AG10803 (cell line): ENCODE data around the gene GPR108.
A peak's percentile ranks its signal among the peaks of the same experiment; 100 is the strongest.

ENCODE experiments used
- DNase-seq: peaks from one replicate; pipeline ENCODE4 v3.0.0; 2010; ENCODE audit warnings: low read depth
- H3K4me3 ChIP-seq: 2 replicates; pipeline ENCODE4 v1.5.1; 2011; ENCODE audit warnings: mild to moderate bottlenecking, low read length, control low read depth
- TF ChIP-seq, protein P1 (sequence below): conservative IDR thresholded peaks from 2 replicates; pipeline ENCODE4 v1.5.1; 2011; ENCODE audit warnings: mild to moderate bottlenecking, low read length, control low read depth, inconsistent platforms

GPR108 gene

DNA sequence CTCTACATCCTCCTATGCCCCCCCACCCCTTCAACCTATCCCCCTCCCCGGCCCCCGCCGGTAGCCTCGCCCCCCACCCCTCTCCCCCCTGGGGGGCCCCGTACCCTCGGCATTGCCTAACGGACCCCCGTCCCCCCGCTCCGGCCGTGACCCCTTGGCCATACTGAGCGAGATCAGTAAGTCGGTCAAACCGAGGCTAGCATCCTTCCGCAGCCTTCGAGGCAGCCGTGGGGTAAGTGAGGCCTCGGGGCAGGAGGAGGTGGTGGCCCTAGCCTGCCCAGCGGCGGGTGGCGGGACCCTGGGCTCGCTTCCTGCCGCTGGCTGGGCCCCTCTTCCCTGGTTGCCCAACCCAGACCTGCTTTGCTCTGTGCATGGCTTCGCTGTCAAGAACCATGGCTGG is 8.6 kb upstream of the GPR108 start:
- H3K4me3 ChIP-seq, result no peak overlapping the region
- DNase-seq, result no peak
- TF ChIP-seq, protein P1, sequence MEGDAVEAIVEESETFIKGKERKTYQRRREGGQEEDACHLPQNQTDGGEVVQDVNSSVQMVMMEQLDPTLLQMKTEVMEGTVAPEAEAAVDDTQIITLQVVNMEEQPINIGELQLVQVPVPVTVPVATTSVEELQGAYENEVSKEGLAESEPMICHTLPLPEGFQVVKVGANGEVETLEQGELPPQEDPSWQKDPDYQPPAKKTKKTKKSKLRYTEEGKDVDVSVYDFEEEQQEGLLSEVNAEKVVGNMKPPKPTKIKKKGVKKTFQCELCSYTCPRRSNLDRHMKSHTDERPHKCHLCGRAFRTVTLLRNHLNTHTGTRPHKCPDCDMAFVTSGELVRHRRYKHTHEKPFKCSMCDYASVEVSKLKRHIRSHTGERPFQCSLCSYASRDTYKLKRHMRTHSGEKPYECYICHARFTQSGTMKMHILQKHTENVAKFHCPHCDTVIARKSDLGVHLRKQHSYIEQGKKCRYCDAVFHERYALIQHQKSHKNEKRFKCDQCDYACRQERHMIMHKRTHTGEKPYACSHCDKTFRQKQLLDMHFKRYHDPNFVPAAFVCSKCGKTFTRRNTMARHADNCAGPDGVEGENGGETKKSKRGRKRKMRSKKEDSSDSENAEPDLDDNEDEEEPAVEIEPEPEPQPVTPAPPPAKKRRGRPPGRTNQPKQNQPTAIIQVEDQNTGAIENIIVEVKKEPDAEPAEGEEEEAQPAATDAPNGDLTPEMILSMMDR, result no peak

DNA sequence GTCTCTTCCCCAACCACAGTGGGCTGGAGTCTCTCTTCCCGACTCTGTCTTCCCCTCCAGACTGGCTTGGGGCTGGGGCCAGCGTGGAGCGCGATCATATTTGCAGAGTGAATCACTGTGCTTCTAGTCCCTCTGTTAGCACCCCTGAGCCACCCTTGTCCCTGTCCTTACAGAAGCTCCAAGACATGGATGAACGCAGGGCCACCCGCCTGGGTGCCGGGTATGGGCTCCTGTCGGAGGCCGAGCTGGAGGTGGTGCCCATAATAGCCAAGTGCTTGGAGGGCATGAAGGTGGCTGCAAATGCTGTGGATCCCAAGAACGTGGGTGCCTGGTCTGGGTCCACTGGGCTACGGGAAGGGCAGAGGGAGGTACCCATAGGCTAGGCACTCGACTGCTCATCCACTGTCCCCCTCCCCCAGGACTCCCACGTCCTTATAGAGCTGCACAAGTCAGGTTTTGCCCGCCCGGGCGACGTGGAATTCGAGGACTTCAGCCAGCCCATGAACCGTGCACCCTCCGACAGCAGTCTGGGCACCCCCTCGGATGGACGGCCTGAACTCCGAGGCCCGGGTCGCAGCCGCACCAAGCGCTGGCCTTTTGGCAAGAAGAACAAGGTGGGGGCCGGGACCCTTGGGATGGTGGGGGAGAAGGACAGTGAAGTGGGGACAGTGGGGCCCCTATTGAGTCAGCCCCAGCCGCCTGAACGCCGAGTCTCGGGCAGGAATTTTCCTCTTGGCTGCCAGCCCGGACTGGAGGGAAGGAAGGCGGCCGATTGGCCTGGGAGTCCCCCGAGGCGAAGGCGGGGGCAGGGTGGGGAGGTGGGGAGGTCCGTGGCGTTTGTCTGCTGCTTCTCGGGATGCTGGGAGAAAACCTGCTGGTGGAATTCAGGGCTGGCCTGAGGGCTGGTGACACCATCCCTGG is 7.3 kb upstream of the GPR108 start:
- DNase-seq, result peak; percentile 86
- TF ChIP-seq, protein P1, result no peak
- H3K4me3 ChIP-seq, result peak overlapping the region; percentile 17

DNA sequence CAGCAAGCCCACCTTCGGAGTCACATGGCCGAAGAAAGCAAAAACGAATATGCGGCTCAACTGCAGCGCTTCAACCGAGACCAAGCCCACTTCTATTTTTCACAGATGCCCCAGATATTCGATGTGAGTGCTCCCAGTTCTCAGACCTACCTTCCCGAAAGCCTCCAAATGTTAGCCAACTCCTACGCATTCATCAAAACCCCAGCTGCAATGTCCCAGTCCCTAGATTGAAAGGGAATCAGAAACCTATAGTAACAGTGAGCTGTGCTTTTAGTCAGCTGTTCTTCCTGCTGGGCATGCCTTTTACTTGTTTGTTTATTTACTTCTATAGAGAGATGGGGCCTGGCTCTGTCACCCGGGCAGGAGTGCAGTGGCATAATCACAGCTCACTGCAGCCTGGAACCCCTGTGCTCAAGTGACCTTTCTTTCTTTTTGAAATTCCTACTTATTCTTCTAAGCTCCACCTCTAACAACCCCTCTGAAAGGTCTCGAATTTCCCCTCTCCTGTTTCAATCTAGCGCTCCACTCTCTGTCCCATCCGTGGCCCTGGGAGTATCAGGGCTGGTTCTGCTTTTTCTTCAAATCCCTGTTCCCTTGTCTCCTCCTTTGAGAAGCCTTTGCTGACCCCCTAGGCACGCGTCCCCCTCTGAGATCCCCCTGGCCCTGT is 6.5 kb upstream of the GPR108 start:
- TF ChIP-seq, protein P1, result no peak
- H3K4me3 ChIP-seq, result peak overlapping the region; percentile 16
- no peak for DNase-seq

DNA sequence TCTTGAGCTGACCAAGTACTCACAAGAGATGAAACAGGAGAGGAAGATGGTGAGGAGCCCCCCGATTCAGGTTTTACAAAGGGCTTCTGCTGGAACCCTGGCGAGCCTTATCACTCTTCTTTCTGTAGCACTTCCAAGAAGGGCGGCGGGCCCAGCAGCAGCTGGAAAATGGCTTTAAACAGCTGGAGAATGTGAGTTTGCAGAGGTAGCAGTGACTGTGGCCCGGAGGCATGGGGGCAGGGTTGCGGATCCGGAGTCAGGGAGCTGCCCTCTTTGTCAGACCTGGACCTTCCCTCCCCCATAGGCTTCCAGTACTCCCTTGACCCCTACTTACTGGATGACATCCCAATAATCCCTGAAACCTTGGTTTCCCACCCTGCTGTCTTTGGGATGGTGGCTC is 5.7 kb upstream of the GPR108 start:
- TF ChIP-seq, protein P1, result no peak

DNA sequence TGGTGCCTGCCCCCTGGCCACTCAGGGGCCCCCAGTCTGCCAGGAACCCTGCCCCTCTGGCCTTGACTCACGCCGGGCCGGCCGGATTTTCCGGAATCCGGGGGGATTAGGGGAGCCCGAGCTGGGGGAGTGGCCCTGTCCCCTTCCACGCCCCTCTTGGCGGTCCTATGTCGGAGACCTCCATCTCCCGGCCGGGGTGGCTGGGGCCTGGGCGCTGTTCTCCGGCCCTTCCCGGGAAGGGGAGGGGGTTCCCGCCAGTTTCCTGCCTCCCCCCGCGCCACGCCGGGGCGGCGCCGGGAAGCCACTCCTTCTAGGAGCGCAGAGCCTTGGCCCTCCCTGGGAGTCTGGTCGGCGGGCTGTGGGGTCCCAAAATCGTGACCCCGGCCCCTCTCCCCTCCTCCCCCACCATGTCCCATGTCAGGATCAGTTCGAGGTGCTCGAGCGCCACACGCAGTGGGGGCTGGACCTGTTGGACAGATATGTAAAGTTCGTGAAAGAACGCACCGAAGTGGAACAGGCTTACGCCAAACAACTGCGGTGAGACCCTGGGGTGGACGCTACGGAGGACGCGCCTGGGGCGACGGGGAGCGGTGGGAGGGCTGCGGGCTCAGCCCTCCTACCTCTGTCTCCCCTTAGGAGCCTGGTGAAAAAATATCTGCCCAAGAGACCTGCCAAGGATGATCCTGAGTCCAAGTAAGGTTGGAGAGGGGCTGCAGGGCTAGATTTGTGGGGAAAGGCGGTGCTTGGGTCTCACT is 3.4 kb upstream of the GPR108 start:
- peak overlapping the region; percentile 87 for H3K4me3 ChIP-seq
- peak; percentile 23 for DNase-seq
- TF ChIP-seq, protein P1, result no peak

More for the DNA sequence above, 5.7 kb upstream of the GPR108 start:
- no peak for DNase-seq
- no peak overlapping the region for H3K4me3 ChIP-seq

DNA sequence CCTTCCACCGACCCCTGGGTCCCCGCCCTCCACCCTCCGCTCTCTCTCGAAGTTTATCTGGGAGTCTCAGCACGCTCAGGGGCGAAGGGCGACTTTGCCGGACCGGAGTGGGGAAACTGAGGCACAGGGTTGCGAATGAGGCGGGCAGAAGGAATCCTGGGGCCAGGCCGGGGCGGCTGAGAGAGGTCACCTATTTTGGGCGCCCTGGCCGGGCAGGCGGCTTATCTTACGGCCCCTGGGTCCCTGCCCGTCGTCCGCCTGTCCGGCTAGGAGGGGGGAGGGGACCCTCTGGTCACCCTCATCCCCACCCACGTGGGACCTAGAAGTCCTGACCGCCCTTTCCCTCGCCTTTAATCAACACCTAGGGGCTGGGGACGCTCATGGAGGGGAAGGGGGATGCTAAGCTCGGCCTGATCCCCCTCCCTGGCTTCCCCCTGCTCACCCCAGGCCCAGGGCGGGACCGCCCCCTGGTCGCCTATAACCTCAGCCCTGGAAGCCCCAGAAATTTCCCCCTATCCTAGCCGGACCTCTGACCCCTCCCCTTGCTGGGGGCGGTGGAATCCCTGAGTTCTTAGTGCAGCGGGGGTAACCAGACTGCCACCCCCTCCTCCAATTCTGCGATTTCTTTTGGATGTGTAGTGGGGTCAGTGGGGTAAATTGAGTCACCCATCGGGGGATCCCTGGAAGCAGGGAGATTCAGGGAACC is 2.7 kb upstream of the GPR108 start:
- DNase-seq, result no peak
- TF ChIP-seq, protein P1, result no peak
- H3K4me3 ChIP-seq, result peak overlapping the region; percentile 87
